Liver (tissue), 3 donors: ENCODE measurements around the gene TTBK1.

Experiments
- HNF4G ChIP-seq: IDR thresholded peaks from 2 replicates; pipeline ENCODE4 v1.6.1; 2016; ENCODE audit warnings: antibody characterized with exemption
- JUND ChIP-seq, 2 donors: IDR thresholded peaks; 2 replicates each; pipeline ENCODE4 v1.6.1; 2016; ENCODE audit warnings: antibody characterized with exemption in 2 of 2
- RXRA ChIP-seq, 2 donors: IDR thresholded peaks; 2 replicates each; pipeline ENCODE4 v1.6.1; 2017 to 2018; ENCODE audit warnings: antibody characterized with exemption in 2 of 2, mild to moderate bottlenecking in 1 of 2
- TAF1 ChIP-seq: conservative IDR thresholded peaks from 2 replicates; pipeline ENCODE4 v1.6.1; 2016; ENCODE audit warnings: antibody characterized with exemption, mild to moderate bottlenecking
- TF ChIP-seq, protein P1 (sequence below): fragments of 150-350 bp; IDR thresholded peaks from 2 replicates; pipeline ENCODE4 v1.5.1; 2017; ENCODE audit warnings: improper control_type of control experiment, low read depth, low read length; ENCODE audit not compliant: missing input control
- TF ChIP-seq, protein P2 (sequence below): IDR thresholded peaks from 2 replicates; pipeline ENCODE4 v1.6.1; 2016; ENCODE audit warnings: antibody characterized with exemption, mild to moderate bottlenecking
- donor health status: healthy.
- donor health status: healthy.

DNA sequence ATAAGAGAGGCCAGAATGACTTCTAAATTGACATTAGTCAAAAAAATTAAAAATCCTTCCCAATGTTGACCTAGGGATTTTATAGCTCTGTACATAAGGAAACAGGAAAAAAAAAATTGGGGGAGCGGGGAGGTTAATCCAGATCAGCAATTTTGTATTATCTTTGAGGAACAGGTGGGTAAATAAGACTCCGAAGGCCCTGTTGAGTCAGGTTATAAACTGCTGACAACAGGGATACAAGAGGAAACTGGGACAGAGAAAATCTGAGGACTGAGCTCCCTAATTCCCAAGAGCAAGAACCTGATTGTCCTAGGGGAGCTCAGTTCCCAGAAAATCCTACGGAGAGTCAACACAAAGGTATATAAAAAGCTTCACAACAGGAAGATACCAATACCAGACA is 92.2 kb downstream of the TTBK1 start:
- TF ChIP-seq JUND (IDR thresholded peaks at IDR 0.05) (no peak), HNF4G (no peak), RXRA (IDR thresholded peaks at IDR 0.05) (no peak), TAF1 (no peak)
- TF ChIP-seq, protein P1, sequence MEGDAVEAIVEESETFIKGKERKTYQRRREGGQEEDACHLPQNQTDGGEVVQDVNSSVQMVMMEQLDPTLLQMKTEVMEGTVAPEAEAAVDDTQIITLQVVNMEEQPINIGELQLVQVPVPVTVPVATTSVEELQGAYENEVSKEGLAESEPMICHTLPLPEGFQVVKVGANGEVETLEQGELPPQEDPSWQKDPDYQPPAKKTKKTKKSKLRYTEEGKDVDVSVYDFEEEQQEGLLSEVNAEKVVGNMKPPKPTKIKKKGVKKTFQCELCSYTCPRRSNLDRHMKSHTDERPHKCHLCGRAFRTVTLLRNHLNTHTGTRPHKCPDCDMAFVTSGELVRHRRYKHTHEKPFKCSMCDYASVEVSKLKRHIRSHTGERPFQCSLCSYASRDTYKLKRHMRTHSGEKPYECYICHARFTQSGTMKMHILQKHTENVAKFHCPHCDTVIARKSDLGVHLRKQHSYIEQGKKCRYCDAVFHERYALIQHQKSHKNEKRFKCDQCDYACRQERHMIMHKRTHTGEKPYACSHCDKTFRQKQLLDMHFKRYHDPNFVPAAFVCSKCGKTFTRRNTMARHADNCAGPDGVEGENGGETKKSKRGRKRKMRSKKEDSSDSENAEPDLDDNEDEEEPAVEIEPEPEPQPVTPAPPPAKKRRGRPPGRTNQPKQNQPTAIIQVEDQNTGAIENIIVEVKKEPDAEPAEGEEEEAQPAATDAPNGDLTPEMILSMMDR, result no peak
- TF ChIP-seq, protein P2, sequence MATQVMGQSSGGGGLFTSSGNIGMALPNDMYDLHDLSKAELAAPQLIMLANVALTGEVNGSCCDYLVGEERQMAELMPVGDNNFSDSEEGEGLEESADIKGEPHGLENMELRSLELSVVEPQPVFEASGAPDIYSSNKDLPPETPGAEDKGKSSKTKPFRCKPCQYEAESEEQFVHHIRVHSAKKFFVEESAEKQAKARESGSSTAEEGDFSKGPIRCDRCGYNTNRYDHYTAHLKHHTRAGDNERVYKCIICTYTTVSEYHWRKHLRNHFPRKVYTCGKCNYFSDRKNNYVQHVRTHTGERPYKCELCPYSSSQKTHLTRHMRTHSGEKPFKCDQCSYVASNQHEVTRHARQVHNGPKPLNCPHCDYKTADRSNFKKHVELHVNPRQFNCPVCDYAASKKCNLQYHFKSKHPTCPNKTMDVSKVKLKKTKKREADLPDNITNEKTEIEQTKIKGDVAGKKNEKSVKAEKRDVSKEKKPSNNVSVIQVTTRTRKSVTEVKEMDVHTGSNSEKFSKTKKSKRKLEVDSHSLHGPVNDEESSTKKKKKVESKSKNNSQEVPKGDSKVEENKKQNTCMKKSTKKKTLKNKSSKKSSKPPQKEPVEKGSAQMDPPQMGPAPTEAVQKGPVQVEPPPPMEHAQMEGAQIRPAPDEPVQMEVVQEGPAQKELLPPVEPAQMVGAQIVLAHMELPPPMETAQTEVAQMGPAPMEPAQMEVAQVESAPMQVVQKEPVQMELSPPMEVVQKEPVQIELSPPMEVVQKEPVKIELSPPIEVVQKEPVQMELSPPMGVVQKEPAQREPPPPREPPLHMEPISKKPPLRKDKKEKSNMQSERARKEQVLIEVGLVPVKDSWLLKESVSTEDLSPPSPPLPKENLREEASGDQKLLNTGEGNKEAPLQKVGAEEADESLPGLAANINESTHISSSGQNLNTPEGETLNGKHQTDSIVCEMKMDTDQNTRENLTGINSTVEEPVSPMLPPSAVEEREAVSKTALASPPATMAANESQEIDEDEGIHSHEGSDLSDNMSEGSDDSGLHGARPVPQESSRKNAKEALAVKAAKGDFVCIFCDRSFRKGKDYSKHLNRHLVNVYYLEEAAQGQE, result no peak
